ENCODE measurements around the gene PCGF6.
"Not testable (repeated sequence)": the region's sequence is repeated elsewhere in the genome, so short reads cannot be mapped to it uniquely, and the experiment has no call there.

PCGF6 gene

DNA sequence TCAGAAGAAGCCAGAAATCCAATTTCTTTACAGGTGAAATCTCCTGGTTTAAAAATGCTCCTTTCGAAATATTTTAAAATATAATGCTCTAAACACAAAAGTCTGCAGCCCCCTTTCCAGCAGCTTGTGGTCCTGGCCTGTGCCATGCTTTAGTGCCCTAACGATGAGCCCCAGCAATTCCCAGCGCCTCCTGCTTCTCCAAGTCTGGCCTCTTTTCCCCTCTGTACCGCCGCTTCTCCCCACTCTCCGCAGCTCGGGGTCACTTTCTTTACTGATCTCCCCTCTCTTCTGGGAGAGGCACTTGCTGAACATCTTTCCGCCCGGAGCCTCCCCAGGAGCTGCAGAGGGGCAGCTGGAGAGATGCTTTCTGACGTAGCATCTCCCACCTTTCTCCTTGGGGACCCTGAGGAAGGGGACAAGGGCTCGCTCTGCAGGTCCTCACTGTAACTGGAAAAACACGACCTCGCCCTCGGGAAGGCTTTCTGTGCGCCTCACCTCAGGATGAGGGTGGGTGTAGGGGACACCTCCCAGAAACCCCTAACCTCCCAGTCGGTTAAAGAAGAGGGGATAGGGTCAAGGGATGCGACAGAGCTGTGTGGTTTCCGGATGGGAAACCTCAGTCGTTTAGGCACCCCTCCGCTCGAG lies 74.6 kb downstream of the PCGF6 start:
- no peak for TF ChIP-seq CTCF (IDR thresholded peaks at IDR 0.05; ENCODE audit: low read depth, low read length)
- H3K4me3 ChIP-seq (ENCODE audit: low read depth, low read length), result peak overlapping the region; percentile 51; the same call in 1 of the 2 replicates

DNA sequence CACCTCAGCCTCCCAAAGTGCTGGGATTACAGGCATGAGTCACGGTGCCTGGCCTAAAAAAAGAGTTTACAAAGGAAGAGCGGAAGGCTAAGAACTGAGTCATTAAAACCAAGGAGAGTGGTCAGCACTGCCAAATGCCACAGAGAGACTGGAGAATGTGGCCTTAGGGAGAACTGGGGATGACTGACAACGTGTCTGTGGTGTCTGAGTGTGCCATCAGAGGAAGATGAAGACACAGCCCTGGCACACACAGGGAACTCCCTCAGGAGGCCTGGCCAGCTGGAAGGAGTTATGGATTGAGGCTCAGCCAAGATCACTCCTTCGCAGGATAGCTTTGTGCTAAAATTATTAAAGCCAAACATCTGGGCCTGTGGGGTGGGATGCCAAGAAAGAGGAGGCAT lies 77.9 kb downstream of the PCGF6 start:
- no peak for TF ChIP-seq CTCF (IDR thresholded peaks at IDR 0.05; ENCODE audit: low read depth, low read length)
- no peak overlapping the region for H3K4me3 ChIP-seq (ENCODE audit: low read depth, low read length)

- TF ChIP-seq CTCF (IDR thresholded peaks at IDR 0.05; ENCODE audit: low read depth, low read length), result no peak
- no peak overlapping the region for H3K4me3 ChIP-seq (ENCODE audit: low read depth, low read length)
Measured at GRCh38 chr10:103265717-103266329, 85.1 kb downstream of the PCGF6 start.

GRCh38 chr10:103262229-103262628 lies 88.7 kb downstream of the PCGF6 start:
- TF ChIP-seq CTCF (IDR thresholded peaks at IDR 0.05; ENCODE audit: low read depth, low read length), result no peak
- no peak overlapping the region for H3K4me3 ChIP-seq (ENCODE audit: low read depth, low read length)

- TF ChIP-seq CTCF (IDR thresholded peaks at IDR 0.05; ENCODE audit: low read depth, low read length), result no peak
Measured at GRCh38 chr10:103259989-103260388, 91.0 kb downstream of the PCGF6 start.

DNA sequence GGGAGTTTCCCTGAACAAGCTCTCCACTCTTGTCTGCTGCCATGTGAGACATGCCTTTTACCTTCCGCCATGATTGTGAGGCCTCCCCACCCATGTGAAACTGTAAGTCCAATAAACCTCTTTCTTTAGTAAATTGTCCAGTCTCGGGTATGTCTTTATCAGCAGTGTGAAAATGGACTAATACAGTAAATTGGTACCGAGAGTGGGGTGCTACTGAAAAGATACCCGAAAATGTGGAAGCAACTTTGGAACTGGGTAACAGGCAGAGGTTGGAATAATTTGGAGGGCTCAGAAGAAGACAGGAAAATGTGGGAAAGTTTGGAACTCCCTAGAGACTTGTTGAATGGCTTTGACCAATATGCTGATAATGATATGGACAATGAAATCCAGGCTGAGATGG lies 92.0 kb downstream of the PCGF6 start:
- H3K4me3 ChIP-seq (ENCODE audit: low read depth, low read length), result not testable (repeated sequence)

More at GRCh38 chr10:103259989-103260388, 91.0 kb downstream of the PCGF6 start:
- H3K4me3 ChIP-seq (ENCODE audit: low read depth, low read length), result no peak overlapping the region

DNA sequence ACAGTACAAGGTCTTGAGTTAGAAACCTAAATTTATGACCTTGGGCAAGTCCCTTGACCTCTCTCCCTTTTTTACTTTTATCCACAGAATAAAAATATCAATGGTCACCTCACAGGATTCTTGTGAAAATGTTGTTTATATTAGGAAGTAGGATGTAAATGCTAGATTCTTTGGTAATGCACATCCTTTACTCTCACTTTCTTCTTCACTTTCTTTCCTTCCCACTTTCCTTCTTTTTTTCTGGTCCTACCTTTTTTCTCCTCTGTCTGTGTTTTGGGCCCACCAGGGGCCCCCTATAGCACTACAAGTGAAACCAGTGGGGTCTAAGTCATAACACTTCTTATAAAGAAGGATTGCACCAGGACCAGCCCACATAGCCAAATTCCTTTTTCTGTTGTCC lies 93.1 kb downstream of the PCGF6 start:
- no peak overlapping the region for H3K4me3 ChIP-seq (ENCODE audit: low read depth, low read length)
- TF ChIP-seq CTCF (IDR thresholded peaks at IDR 0.05; ENCODE audit: low read depth, low read length), result no peak

GRCh38 chr10:103256613-103257012 lies 94.3 kb downstream of the PCGF6 start:
- no peak for TF ChIP-seq CTCF (IDR thresholded peaks at IDR 0.05; ENCODE audit: low read depth, low read length)
- H3K4me3 ChIP-seq (ENCODE audit: low read depth, low read length), result no peak overlapping the region

All from WI38 (cell line).